ENCODE results near the gene LST1. TPM values are rescaled to one million over a fixed set of nuclear protein-coding genes. Genes with fewer than 3 reads are reported as not detected.

The LST1 gene
- total RNA-seq, 1 experiment from 2014 or later, result not detected

- H3K36me3 ChIP-seq (ENCODE audit: insufficient read depth, low read length, poor library complexity, severe bottlenecking), result no peaks in the 10 kb centered on the region
- TF ChIP-seq EZH2 (IDR thresholded peaks at IDR 0.05; ENCODE audit: borderline replicate concordance, low read depth, low read length, poor library complexity, severe bottlenecking), result no peak
- no peaks in the 10 kb centered on the region for H3K9me3 ChIP-seq (ENCODE audit: low read depth, low read length, poor library complexity, severe bottlenecking)
- no TSS peak for BruUV-seq (replicated peaks)
- peaks cover 5% of the 10 kb centered on the region for H3K4me1 ChIP-seq (ENCODE audit: insufficient read depth, low read length, poor library complexity, severe bottlenecking)
- H3K27ac ChIP-seq (ENCODE audit: low read depth, low read length, poor library complexity, severe bottlenecking), result no peak overlapping the region
- H3K4me3 ChIP-seq (ENCODE audit: low read depth, low read length, poor library complexity, severe bottlenecking), result no peak overlapping the region
- DNase-seq (ENCODE audit: low spot score), result no peak
- no peaks in the 10 kb centered on the region for H3K27me3 ChIP-seq (replicated peaks; ENCODE audit: insufficient read depth, low read depth, low read length, poor library complexity)
- ChIA-PET CTCF (interaction anchor here (1.1 to 2.6 kb wide), 3 partner anchors 16 to 84 kb away, joined by 3 to 23 read pairs (median 9); no protein-coding TSS in a partner anchor), POLR2A (ENCODE audit: low non-redundant PET) (no interaction called here)
- intact Hi-C loops (cut with micrococcal nuclease; ENCODE audit: unreplicated experiment), result no loop called here
Measured at GRCh38 chr6:31579546-31580437, 6.3 kb upstream of the LST1 start.

GRCh38 chr6:31580438-31580740 lies 5.7 kb upstream of the LST1 start:
- Histone ChIP-seq H3K27ac (ENCODE audit: low read depth, low read length, poor library complexity, severe bottlenecking) (no peak overlapping the region), H3K36me3 (ENCODE audit: insufficient read depth, low read length, poor library complexity, severe bottlenecking) (no peaks in the 10 kb centered on the region), H3K9me3 (ENCODE audit: low read depth, low read length, poor library complexity, severe bottlenecking) (no peaks in the 10 kb centered on the region), H3K4me3 (ENCODE audit: low read depth, low read length, poor library complexity, severe bottlenecking) (peak overlapping the region; percentile 78), H3K27me3 (replicated peaks; ENCODE audit: insufficient read depth, low read depth, low read length, poor library complexity) (no peaks in the 10 kb centered on the region), H3K4me1 (ENCODE audit: insufficient read depth, low read length, poor library complexity, severe bottlenecking) (no peaks in the 10 kb centered on the region)
- ChIA-PET POLR2A (ENCODE audit: low non-redundant PET) (no interaction called here), CTCF (interaction anchor here (1.0 to 2.6 kb wide), 4 partner anchors 13 to 84 kb away, joined by 3 to 23 read pairs (median 6); partner anchors contain the start of gene NCR3)
- intact Hi-C loops (cut with micrococcal nuclease; ENCODE audit: unreplicated experiment), result no loop called here
- TF ChIP-seq EZH2 (IDR thresholded peaks at IDR 0.05; ENCODE audit: borderline replicate concordance, low read depth, low read length, poor library complexity, severe bottlenecking) (no peak), CTCF (conservative IDR thresholded peaks at IDR 0.05; ENCODE audit: low read depth, low read length) (no peak)
- BruUV-seq (replicated peaks), result no TSS peak
- no peak for DNase-seq (ENCODE audit: low spot score)

GRCh38 chr6:31580807-31581433 lies 5.2 kb upstream of the LST1 start:
- Histone ChIP-seq H3K9me3 (ENCODE audit: low read depth, low read length, poor library complexity, severe bottlenecking) (no peaks in the 10 kb centered on the region), H3K4me1 (ENCODE audit: insufficient read depth, low read length, poor library complexity, severe bottlenecking) (no peaks in the 10 kb centered on the region), H3K36me3 (ENCODE audit: insufficient read depth, low read length, poor library complexity, severe bottlenecking) (no peaks in the 10 kb centered on the region), H3K27ac (ENCODE audit: low read depth, low read length, poor library complexity, severe bottlenecking) (peak overlapping the region; percentile 56), H3K27me3 (replicated peaks; ENCODE audit: insufficient read depth, low read depth, low read length, poor library complexity) (no peaks in the 10 kb centered on the region), H3K4me3 (ENCODE audit: low read depth, low read length, poor library complexity, severe bottlenecking) (peak overlapping the region; percentile 78)
- no TSS peak for BruUV-seq (replicated peaks)
- TF ChIP-seq EZH2 (IDR thresholded peaks at IDR 0.05; ENCODE audit: borderline replicate concordance, low read depth, low read length, poor library complexity, severe bottlenecking) (no peak), CTCF (conservative IDR thresholded peaks at IDR 0.05; ENCODE audit: low read depth, low read length) (peak; percentile 95)
- intact Hi-C loops (cut with micrococcal nuclease; ENCODE audit: unreplicated experiment), result no loop called here
- DNase-seq (ENCODE audit: low spot score), result peak; percentile 86
- ChIA-PET CTCF (interaction anchor here (1.0 to 2.6 kb wide), 3 partner anchors 12 to 18 kb away, joined by 3 to 23 read pairs (median 9); partner anchors contain the start of gene NCR3), POLR2A (ENCODE audit: low non-redundant PET) (no interaction called here)

Data from A673 (cell line).